H1 (cell line): Measurements from ENCODE around the gene PAQR7. TPM values are rescaled to one million over a fixed set of nuclear protein-coding genes. Genes with fewer than 3 reads are reported as not detected.

Experiments used
- CBX8 ChIP-seq: fragments of 300-800, 300-1000 bp; sonication (generic); IDR thresholded peaks from 2 replicates; pipeline ENCODE4 v1.7.1; 2016; ENCODE audit warnings: low read depth, low read length, borderline replicate concordance
- CTBP2 ChIP-seq: IDR thresholded peaks from 2 replicates; pipeline ENCODE4 v1.7.0; 2011; ENCODE audit warnings: borderline replicate concordance, mild to moderate bottlenecking, moderate library complexity, mixed read lengths, low read length; ENCODE audit not compliant: insufficient read depth, insufficient read length
- HDAC2 ChIP-seq, 2 experiments: fragments of 300-600 bp in 1 of 2; sonication (generic) in 1 of 2; IDR thresholded peaks; 2 replicates each; pipeline ENCODE4 v1.6.1; 2011 to 2012; ENCODE audit warnings: low read depth in 2 of 2, low read length in 2 of 2, mild to moderate bottlenecking in 2 of 2, moderate library complexity in 2 of 2, borderline replicate concordance in 1 of 2, inconsistent platforms in 1 of 2
- KDM1A ChIP-seq: fragments of 200-600, 300-600 bp; sonication (generic); IDR thresholded peaks from 2 replicates; pipeline ENCODE4 v1.7.1; 2016; ENCODE audit warnings: mild to moderate bottlenecking, low read length, borderline replicate concordance
- PHF8 ChIP-seq: fragments of 200-600 bp; sonication (generic); conservative IDR thresholded peaks from 2 replicates; pipeline ENCODE4 v1.7.1; 2012; ENCODE audit warnings: low read depth, mild to moderate bottlenecking, inconsistent platforms, low read length, moderate library complexity
- RAD21 ChIP-seq, 2 experiments: IDR thresholded peaks in 1 of 2; conservative IDR thresholded peaks in 1 of 2; 2 replicates each; pipeline ENCODE4 v1.6.1; 2011; ENCODE audit warnings: low read depth in 2 of 2, low read length in 2 of 2, improper control_type of control experiment in 1 of 2, inconsistent platforms in 1 of 2, mild to moderate bottlenecking in 1 of 2, moderate library complexity in 1 of 2
- SIX5 ChIP-seq: IDR thresholded peaks from 2 replicates; pipeline ENCODE4 v1.6.1; 2011; ENCODE audit warnings: mild to moderate bottlenecking, low read depth, low read length
- SP1 ChIP-seq: IDR thresholded peaks from 2 replicates; pipeline ENCODE4 v1.6.1; 2011; ENCODE audit warnings: low read depth, low read length
- SP2 ChIP-seq: IDR thresholded peaks from 2 replicates; pipeline ENCODE4 v1.6.1; 2012; ENCODE audit warnings: mild to moderate bottlenecking, low read length, inconsistent platforms
- polyA plus RNA-seq, 7 experiments: library from polyadenylated mRNA; depleted of rRNA in 3 of 7; stranded (reverse) in 5 of 7; unstranded in 2 of 7; fragments of >200 nt in 5 of 7; fragments of 200-250 nt in 2 of 7; gene quantifications; 1 replicate in 5 of 7; 2 replicates in 1 of 7; 4 replicates in 1 of 7; pipeline versions ENCODE4 v1.2.1 to v1.2.3, GENCODE V29; 2011 to 2013; ENCODE audit warnings: missing spikeins in 2 of 7, mixed read lengths in 2 of 7
- total RNA-seq: library from RNA; stranded (reverse); fragmentation: NEBNext Ultra II Directional; extraction: Animal tissue kit (Norgen Biotek cat#: 25700); gene quantifications from 2 replicates; pipeline ENCODE4 v1.2.1, GENCODE V29; 2021

Gene PAQR7
- total and polyA plus RNA-seq, 2 of the 8 experiments (the other 6 are each of a cell fraction or from before 2014, with no cell fraction given) = 7.3 to 7.4 TPM

DNA sequence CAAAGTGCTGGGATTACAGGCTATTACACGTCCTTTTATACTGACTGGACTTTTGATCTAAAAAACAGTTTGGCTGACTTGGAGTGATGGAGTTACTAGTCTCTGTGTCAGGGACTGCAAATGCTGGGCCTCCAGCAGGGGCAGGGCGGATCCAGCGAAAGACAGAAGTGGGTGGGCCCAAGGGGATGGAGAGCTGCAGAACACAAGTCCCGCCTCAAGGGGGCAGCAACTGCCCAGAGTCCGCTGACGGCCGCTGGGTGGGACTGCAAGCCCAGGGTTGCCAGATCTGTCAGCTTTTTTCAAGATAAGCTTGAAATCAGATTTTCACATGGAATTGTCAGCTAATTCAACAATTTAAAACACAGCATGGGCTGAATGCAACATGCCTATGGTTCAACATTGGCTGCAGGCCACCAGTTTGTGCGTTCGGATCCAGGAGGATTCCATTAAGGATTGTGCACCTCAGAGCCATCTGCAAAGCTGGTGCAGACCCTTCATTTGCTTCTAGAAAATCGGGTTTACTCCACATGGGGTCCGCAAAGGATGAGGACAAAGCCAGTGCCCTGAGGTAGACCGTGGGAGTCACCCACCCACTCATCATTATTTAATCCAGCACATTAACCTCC is 20.0 kb upstream of the PAQR7 start (continued):
- TF ChIP-seq RAD21 (IDR thresholded peaks at IDR 0.05 in 1 of 2, conservative IDR thresholded peaks at IDR 0.05 in 1 of 2; ENCODE audit: low read depth in 2 of 2, low read length in 2 of 2) = peak; percentile 94 to 98
- TF ChIP-seq SP1 = peak; percentile 42; the same call in 1 of the 2 replicates
- TF ChIP-seq CBX8 = no peak
- no peak for TF ChIP-seq SP2
- no peak for TF ChIP-seq HDAC2 (IDR thresholded peaks at IDR 0.05; ENCODE audit: borderline replicate concordance in 1 of 2, low read depth in 2 of 2, low read length in 2 of 2)
- no peak for TF ChIP-seq CTBP2
- TF ChIP-seq SIX5 = no peak
- TF ChIP-seq PHF8 = no peak
- TF ChIP-seq KDM1A = no peak
